DMS153 treated with DMSO at 0.1 percent for 48 hours (cell line): ENCODE measurements around the gene SMARCB1.

Source experiments
- DNase-seq: peaks from one replicate; lab custom pipeline; 2025; ENCODE audit not compliant: unreplicated experiment; lab: John Stamatoyannopoulos, UW

Gene SMARCB1

DNA sequence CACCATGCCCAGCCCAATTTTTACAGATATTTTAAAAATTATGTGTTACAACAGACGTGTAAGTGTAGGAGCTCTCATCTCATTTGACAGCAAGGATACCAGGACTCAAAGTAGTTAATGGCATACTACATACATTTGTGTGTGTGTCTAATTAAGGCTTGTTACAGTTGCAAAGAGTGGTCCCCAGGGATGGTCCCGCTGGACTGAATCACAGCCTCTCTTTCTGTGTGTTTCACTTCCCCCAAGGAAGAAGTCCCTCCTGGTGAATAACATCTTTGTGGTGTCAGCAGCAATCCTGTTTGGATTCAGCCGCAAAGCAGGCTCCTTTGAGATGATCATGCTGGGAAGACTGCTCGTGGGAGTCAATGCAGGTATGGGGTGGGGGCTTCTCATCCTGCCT is 88.1 kb downstream of the SMARCB1 start:
- no peak for DNase-seq

DNA sequence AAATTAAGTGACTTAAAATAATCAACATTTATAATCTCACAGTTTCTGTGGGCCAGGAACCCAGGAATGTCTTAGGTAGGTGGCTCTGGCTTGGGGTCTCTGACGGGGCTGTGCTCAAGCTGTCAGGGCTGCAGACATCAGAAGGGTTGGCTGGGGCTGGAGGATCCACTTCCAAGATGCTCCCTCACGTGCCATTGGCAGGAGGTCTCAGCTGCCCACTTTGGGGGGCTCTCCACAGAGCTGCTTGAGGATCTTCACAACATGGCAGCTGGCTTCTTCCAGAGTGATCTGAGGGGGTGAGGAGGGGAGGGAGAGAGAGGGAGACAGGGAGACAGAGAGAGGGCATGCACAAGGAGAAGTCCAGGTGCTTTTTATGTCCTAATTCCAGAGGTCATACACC is 89.0 kb downstream of the SMARCB1 start:
- DNase-seq: no peak

DNA sequence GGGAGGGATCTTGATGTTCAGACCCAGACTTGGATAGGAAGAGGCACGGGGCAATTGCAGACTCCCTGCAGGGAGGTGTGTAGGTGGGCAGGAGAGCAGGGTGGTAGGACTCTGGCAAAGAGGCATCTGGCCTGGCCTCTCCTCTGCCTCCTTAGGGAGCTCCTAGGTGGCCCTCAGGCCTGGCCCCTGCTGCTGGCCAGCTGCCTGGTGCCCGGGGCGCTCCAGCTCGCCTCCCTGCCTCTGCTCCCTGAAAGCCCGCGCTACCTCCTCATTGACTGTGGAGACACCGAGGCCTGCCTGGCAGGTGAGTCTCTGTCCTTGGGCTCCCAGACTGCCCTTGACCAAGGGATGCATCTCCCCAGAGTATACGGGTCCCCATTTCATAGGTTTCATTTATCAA is 90.8 kb downstream of the SMARCB1 start:
- DNase-seq: no peak

DNA sequence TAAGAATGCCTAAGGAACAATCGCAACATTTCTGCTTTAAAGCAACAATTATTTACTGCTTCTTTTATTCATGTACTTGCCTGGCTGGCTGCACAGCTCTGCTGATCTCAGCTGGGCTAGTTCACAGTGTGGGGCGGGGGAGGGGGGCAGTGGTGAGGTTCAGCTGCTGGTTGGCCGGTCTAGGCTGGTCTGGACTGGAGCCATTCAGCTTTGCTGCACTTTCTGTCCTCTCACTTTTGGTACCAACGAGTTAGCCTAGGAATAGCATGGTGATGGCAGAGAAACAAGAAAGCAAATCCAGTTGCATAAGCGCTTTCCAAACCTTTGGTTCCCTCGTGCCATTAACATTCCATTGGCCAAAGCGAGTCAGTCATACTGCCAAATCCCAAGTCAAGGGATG is 91.5 kb downstream of the SMARCB1 start:
- no peak for DNase-seq

DNA sequence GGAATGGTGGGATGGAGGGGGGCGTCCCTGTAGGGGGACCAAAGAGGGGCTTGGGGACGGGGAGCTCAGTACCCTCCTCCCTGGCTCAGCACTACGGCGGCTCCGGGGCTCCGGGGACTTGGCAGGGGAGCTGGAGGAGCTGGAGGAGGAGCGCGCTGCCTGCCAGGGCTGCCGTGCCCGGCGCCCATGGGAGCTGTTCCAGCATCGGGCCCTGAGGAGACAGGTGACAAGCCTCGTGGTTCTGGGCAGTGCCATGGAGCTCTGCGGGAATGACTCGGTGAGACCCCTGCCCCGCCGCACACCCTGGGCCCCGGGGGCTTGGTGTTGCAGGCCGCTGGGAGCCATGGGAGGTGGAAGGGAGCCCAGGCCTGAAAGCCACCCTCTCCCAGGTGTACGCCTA is 95.6 kb downstream of the SMARCB1 start:
- no peak for DNase-seq

DNA sequence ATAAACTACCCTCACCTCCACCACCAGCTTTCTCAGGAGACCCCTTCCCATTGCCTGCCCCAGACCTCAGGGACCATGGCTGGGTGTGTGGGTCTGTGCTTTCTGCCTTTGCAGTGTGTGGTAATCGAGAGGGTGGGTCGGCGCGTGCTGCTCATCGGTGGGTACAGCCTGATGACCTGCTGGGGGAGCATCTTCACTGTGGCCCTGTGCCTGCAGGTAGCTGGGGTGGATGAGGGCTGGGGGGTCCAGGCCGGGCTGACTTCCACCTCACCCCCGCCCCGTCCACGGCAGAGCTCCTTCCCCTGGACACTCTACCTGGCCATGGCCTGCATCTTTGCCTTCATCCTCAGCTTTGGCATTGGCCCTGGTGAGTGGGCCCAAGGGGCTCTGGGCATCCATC is 96.9 kb downstream of the SMARCB1 start:
- DNase-seq: no peak

DNA sequence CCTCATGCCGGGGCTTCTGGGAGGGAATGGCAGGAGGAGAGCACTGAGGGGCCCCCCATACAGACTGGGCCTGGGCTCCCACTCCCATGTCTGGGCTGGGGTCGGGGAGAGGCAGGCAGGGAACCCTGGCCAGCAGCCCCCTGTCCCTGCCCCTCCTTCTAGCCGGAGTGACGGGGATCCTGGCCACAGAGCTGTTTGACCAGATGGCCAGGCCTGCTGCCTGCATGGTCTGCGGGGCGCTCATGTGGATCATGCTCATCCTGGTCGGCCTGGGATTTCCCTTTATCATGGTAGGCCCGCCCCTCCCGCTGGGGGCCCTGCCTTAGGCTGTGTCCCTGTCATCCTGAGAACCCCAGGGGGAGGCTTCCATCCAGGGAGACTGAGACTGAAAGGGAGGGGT is 97.4 kb downstream of the SMARCB1 start:
- no peak for DNase-seq
